Measurements from ENCODE around the gene NT5DC1. TPM values are rescaled to one million over a fixed set of nuclear protein-coding genes. Genes with fewer than 3 reads are reported as not detected.
A peak's percentile ranks its signal among the peaks of the same experiment; 100 is the strongest.

The NT5DC1 gene
- total and polyA plus RNA-seq, 2 experiments from 2014 or later: 27.0 to 29.8 TPM

- Histone ChIP-seq H3F3A (replicated peaks; ENCODE audit: low read depth) (no peaks in the 10 kb centered on the region), H3K27me3 (ENCODE audit: insufficient read depth) (no peaks in the 10 kb centered on the region), H3K9me2 (ENCODE audit: insufficient read depth) (no peaks in the 10 kb centered on the region), H3K36me3 (ENCODE audit: insufficient read depth) (no peaks in the 10 kb centered on the region; the same call in 1 of the 2 replicates), H3K79me2 (replicated peaks; ENCODE audit: insufficient read depth) (no peaks in the 10 kb centered on the region; the same call in 1 of the 2 replicates), H3K27ac (ENCODE audit: low read depth) (no peak overlapping the region), H2AFZ (no peak overlapping the region), H3K4me1 (ENCODE audit: insufficient read depth) (no peaks in the 10 kb centered on the region), H3K4me2 (no peak overlapping the region), H4K20me1 (replicated peaks; ENCODE audit: insufficient read depth) (no peaks in the 10 kb centered on the region), H3K4me3 (no peak overlapping the region)
- H3K4me3 Mint-ChIP-seq: no peak overlapping the region
- DNase-seq (ENCODE audit: low spot score): no peak
- ATAC-seq: no peak
- no peak for TF ChIP-seq ZNF331 (CRISPR knock-in tag; IDR thresholded peaks at IDR 0.05; ENCODE audit: low read depth)
- TF ChIP-seq, protein P1, sequence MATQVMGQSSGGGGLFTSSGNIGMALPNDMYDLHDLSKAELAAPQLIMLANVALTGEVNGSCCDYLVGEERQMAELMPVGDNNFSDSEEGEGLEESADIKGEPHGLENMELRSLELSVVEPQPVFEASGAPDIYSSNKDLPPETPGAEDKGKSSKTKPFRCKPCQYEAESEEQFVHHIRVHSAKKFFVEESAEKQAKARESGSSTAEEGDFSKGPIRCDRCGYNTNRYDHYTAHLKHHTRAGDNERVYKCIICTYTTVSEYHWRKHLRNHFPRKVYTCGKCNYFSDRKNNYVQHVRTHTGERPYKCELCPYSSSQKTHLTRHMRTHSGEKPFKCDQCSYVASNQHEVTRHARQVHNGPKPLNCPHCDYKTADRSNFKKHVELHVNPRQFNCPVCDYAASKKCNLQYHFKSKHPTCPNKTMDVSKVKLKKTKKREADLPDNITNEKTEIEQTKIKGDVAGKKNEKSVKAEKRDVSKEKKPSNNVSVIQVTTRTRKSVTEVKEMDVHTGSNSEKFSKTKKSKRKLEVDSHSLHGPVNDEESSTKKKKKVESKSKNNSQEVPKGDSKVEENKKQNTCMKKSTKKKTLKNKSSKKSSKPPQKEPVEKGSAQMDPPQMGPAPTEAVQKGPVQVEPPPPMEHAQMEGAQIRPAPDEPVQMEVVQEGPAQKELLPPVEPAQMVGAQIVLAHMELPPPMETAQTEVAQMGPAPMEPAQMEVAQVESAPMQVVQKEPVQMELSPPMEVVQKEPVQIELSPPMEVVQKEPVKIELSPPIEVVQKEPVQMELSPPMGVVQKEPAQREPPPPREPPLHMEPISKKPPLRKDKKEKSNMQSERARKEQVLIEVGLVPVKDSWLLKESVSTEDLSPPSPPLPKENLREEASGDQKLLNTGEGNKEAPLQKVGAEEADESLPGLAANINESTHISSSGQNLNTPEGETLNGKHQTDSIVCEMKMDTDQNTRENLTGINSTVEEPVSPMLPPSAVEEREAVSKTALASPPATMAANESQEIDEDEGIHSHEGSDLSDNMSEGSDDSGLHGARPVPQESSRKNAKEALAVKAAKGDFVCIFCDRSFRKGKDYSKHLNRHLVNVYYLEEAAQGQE (IDR thresholded peaks at IDR 0.05; ENCODE audit: unreplicated experiment): no peak
- TF ChIP-seq, protein P2, sequence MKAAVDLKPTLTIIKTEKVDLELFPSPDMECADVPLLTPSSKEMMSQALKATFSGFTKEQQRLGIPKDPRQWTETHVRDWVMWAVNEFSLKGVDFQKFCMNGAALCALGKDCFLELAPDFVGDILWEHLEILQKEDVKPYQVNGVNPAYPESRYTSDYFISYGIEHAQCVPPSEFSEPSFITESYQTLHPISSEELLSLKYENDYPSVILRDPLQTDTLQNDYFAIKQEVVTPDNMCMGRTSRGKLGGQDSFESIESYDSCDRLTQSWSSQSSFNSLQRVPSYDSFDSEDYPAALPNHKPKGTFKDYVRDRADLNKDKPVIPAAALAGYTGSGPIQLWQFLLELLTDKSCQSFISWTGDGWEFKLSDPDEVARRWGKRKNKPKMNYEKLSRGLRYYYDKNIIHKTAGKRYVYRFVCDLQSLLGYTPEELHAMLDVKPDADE (IDR thresholded peaks at IDR 0.05): no peak
- TF ChIP-seq, protein P3, sequence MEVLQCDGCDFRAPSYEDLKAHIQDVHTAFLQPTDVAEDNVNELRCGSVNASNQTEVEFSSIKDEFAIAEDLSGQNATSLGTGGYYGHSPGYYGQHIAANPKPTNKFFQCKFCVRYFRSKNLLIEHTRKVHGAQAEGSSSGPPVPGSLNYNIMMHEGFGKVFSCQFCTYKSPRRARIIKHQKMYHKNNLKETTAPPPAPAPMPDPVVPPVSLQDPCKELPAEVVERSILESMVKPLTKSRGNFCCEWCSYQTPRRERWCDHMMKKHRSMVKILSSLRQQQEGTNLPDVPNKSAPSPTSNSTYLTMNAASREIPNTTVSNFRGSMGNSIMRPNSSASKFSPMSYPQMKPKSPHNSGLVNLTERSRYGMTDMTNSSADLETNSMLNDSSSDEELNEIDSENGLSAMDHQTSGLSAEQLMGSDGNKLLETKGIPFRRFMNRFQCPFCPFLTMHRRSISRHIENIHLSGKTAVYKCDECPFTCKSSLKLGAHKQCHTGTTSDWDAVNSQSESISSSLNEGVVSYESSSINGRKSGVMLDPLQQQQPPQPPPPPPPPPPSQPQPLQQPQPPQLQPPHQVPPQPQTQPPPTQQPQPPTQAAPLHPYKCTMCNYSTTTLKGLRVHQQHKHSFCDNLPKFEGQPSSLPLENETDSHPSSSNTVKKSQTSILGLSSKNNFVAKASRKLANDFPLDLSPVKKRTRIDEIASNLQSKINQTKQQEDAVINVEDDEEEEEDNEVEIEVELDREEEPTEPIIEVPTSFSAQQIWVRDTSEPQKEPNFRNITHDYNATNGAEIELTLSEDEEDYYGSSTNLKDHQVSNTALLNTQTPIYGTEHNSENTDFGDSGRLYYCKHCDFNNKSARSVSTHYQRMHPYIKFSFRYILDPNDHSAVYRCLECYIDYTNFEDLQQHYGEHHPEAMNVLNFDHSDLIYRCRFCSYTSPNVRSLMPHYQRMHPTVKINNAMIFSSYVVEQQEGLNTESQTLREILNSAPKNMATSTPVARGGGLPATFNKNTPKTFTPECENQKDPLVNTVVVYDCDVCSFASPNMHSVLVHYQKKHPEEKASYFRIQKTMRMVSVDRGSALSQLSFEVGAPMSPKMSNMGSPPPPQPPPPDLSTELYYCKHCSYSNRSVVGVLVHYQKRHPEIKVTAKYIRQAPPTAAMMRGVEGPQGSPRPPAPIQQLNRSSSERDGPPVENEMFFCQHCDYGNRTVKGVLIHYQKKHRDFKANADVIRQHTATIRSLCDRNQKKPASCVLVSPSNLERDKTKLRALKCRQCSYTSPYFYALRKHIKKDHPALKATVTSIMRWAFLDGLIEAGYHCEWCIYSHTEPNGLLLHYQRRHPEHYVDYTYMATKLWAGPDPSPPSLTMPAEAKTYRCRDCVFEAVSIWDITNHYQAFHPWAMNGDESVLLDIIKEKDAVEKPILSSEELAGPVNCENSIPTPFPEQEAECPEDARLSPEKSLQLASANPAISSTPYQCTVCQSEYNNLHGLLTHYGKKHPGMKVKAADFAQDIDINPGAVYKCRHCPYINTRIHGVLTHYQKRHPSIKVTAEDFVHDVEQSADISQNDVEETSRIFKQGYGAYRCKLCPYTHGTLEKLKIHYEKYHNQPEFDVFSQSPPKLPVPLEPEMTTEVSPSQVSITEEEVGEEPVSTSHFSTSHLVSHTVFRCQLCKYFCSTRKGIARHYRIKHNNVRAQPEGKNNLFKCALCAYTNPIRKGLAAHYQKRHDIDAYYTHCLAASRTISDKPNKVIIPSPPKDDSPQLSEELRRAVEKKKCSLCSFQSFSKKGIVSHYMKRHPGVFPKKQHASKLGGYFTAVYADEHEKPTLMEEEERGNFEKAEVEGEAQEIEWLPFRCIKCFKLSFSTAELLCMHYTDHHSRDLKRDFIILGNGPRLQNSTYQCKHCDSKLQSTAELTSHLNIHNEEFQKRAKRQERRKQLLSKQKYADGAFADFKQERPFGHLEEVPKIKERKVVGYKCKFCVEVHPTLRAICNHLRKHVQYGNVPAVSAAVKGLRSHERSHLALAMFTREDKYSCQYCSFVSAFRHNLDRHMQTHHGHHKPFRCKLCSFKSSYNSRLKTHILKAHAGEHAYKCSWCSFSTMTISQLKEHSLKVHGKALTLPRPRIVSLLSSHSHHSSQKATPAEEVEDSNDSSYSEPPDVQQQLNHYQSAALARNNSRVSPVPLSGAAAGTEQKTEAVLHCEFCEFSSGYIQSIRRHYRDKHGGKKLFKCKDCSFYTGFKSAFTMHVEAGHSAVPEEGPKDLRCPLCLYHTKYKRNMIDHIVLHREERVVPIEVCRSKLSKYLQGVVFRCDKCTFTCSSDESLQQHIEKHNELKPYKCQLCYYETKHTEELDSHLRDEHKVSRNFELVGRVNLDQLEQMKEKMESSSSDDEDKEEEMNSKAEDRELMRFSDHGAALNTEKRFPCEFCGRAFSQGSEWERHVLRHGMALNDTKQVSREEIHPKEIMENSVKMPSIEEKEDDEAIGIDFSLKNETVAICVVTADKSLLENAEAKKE (CRISPR knock-in tag; IDR thresholded peaks at IDR 0.05): no peak
- TF ChIP-seq EZH2 (IDR thresholded peaks at IDR 0.05; ENCODE audit: low read depth, unreplicated experiment): no peak
- no peak for TF ChIP-seq ZNF114 (CRISPR knock-in tag; IDR thresholded peaks at IDR 0.05)
- TF ChIP-seq STAT1 (IDR thresholded peaks at IDR 0.05; ENCODE audit: unreplicated experiment): no peak
- no peak for TF ChIP-seq JUNB (IDR thresholded peaks at IDR 0.05; ENCODE audit: unreplicated experiment)
- no peak for TF ChIP-seq CTCF (conservative IDR thresholded peaks at IDR 0.05; ENCODE audit: low read depth in 2 of 2)
- TF ChIP-seq EZH2phosphoT487 (IDR thresholded peaks at IDR 0.05; ENCODE audit: unreplicated experiment): no peak
- 0 out of 2 replicates have a peak overlapping the region, but pooled peaks have one; percentile 14 for H3K27ac Mint-ChIP-seq
- peaks cover 3% of the 10 kb centered on the region; the same call in 1 of the 3 replicates for H3K36me3 Mint-ChIP-seq (ENCODE audit: low read depth)
- peaks cover 4% of the 10 kb centered on the region; the same call in 1 of the 3 replicates for H3K4me1 Mint-ChIP-seq
- H3K27me3 Mint-ChIP-seq (ENCODE audit: insufficient read depth, low read depth, poor library complexity): no peaks in the 10 kb centered on the region
- H3K9me3 Mint-ChIP-seq: no peaks in the 10 kb centered on the region
These were observed 164.6 kb downstream of the NT5DC1 start for GRCh38 chr6:116265041-116265829.

All from GM23338 (cell line).